HepG2 (cell line): Measurements from ENCODE around the gene AUNIP. TPM values are rescaled to one million over a fixed set of nuclear protein-coding genes. Genes with fewer than 3 reads are reported as not detected.

Experiments used
- DNMT3B ChIP-seq: conservative IDR thresholded peaks from 2 replicates; pipeline ENCODE4 v1.6.1; 2016; ENCODE audit warnings: missing biosample characterization, control low read depth
- IRF2 ChIP-seq: IDR thresholded peaks from 2 replicates; pipeline ENCODE4 v1.6.1; 2018; ENCODE audit warnings: missing genetic modification reagents, missing compliant biosample characterization
- PLRG1 ChIP-seq: fragments of 450-650 bp; conservative IDR thresholded peaks from 2 replicates; pipeline ENCODE4 v1.6.1; 2016
- POLR2A ChIP-seq, 2 experiments: IDR thresholded peaks; 2 replicates each; pipeline ENCODE4 v1.6.1; 2011; ENCODE audit warnings: low read depth in 2 of 2, low read length in 2 of 2, mild to moderate bottlenecking in 1 of 2, moderate library complexity in 1 of 2; ENCODE audit not compliant: insufficient read depth in 1 of 2
- REST ChIP-seq, 2 experiments: IDR thresholded peaks; 2 replicates each; pipeline ENCODE4 v1.6.1; 2011 to 2012; ENCODE audit warnings: low read length in 2 of 2, borderline replicate concordance in 1 of 2, low read depth in 1 of 2, mild to moderate bottlenecking in 1 of 2, moderate library complexity in 1 of 2
- REXO4 ChIP-seq: sonication (generic); formaldehyde crosslinking; IDR thresholded peaks from 2 replicates; pipeline ENCODE4 v1.8.0; 2022; ENCODE audit warnings: missing genetic modification reagents, mild to moderate bottlenecking, borderline replicate concordance
- SATB2 ChIP-seq: sonication (generic); formaldehyde crosslinking; IDR thresholded peaks from 2 replicates; pipeline ENCODE4 v1.5.0; 2020; ENCODE audit warnings: missing genetic modification reagents
- SMARCE1 ChIP-seq: fragments of 450-650 bp; IDR thresholded peaks from 2 replicates; pipeline ENCODE4 v1.6.1; 2017; ENCODE audit warnings: borderline replicate concordance
- SSRP1 ChIP-seq: IDR thresholded peaks from 2 replicates; pipeline ENCODE4 v1.6.1; 2016; ENCODE audit warnings: control low read depth
- TCF7L2 ChIP-seq: IDR thresholded peaks from 2 replicates; pipeline ENCODE4 v1.6.1; 2011; ENCODE audit warnings: mild to moderate bottlenecking, low read depth, low read length, moderate library complexity
- TRIM22 ChIP-seq: fragments of 450-650 bp; IDR thresholded peaks from 2 replicates; pipeline ENCODE4 v1.6.1; 2017
- ZBTB25 ChIP-seq: IDR thresholded peaks from 2 replicates; pipeline ENCODE4 v1.6.1; 2018; ENCODE audit warnings: missing genetic modification reagents
- ZNF546 ChIP-seq: sonication (generic); formaldehyde crosslinking; conservative IDR thresholded peaks from 2 replicates; pipeline ENCODE4 v1.8.1; 2023; ENCODE audit warnings: mild to moderate bottlenecking, missing genetic modification reagents
- ZNF607 ChIP-seq: sonication (generic); formaldehyde crosslinking; IDR thresholded peaks from 2 replicates; pipeline ENCODE4 v1.5.1; 2020; ENCODE audit warnings: missing genetic modification reagents, mild to moderate bottlenecking, borderline replicate concordance
- ZNF75D ChIP-seq: sonication (generic); formaldehyde crosslinking; IDR thresholded peaks from 2 replicates; pipeline ENCODE4 v1.8.1; 2023; ENCODE audit warnings: missing genetic modification reagents, mild to moderate bottlenecking, borderline replicate concordance
- polyA plus RNA-seq, 8 experiments: library from polyadenylated mRNA; depleted of rRNA in 3 of 8; stranded (reverse) in 7 of 8; unstranded in 1 of 8; fragments of >200 nt; fragmentation: Illumina TruSeq in 4 of 8; extraction: Trizol in 4 of 8; gene quantifications; 2 replicates each; pipeline versions ENCODE4 v1.2.1 to v1.2.3, GENCODE V29; 2011 to 2016; ENCODE audit warnings: low read depth in 4 of 8, missing spikeins in 1 of 8, mixed read lengths in 1 of 8; ENCODE audit not compliant: insufficient read depth in 1 of 8
- total RNA-seq, 5 experiments: library from RNA; depleted of rRNA; stranded (reverse); fragments of >200 nt; fragmentation: Illumina TruSeq; extraction: Trizol; gene quantifications; 2 replicates each; pipeline ENCODE4 v1.2.3, GENCODE V29; 2016; ENCODE audit warnings: low read depth in 1 of 5
- TF ChIP-seq, protein P1 (sequence below): sonication (generic); formaldehyde crosslinking; IDR thresholded peaks from 2 replicates; pipeline ENCODE4 v1.4.0; 2020; ENCODE audit warnings: missing genetic modification reagents
- TF ChIP-seq, protein P2 (sequence below), 2 experiments: sonication (generic) in 1 of 2; formaldehyde crosslinking in 1 of 2; IDR thresholded peaks; 2 replicates each; pipeline versions ENCODE4 v1.5.1 to v1.6.1; 2011 to 2020; ENCODE audit warnings: borderline replicate concordance in 1 of 2, low read depth in 1 of 2, low read length in 1 of 2, mild to moderate bottlenecking in 1 of 2, missing genetic modification reagents in 1 of 2, moderate library complexity in 1 of 2
- TF ChIP-seq, protein P3 (sequence below): sonication (generic); formaldehyde crosslinking; IDR thresholded peaks from 2 replicates; pipeline ENCODE4 v1.5.0; 2020; ENCODE audit warnings: missing genetic modification reagents

Gene AUNIP
- total and polyA plus RNA-seq, 2 of the 13 experiments (the other 11 are each of a cell fraction or from before 2014, with no cell fraction given): 3.8 to 12.3 TPM

- TF ChIP-seq TRIM22: no peak
- no peak for TF ChIP-seq SMARCE1
- TF ChIP-seq SATB2 (CRISPR knock-in tag): no peak
- TF ChIP-seq ZNF607: no peak
- TF ChIP-seq, protein P1, sequence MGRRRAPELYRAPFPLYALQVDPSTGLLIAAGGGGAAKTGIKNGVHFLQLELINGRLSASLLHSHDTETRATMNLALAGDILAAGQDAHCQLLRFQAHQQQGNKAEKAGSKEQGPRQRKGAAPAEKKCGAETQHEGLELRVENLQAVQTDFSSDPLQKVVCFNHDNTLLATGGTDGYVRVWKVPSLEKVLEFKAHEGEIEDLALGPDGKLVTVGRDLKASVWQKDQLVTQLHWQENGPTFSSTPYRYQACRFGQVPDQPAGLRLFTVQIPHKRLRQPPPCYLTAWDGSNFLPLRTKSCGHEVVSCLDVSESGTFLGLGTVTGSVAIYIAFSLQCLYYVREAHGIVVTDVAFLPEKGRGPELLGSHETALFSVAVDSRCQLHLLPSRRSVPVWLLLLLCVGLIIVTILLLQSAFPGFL: no peak
- TF ChIP-seq TCF7L2: no peak
- TF ChIP-seq, protein P2, sequence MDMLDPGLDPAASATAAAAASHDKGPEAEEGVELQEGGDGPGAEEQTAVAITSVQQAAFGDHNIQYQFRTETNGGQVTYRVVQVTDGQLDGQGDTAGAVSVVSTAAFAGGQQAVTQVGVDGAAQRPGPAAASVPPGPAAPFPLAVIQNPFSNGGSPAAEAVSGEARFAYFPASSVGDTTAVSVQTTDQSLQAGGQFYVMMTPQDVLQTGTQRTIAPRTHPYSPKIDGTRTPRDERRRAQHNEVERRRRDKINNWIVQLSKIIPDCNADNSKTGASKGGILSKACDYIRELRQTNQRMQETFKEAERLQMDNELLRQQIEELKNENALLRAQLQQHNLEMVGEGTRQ (IDR thresholded peaks at IDR 0.05; ENCODE audit: low read depth, low read length): no peak
- TF ChIP-seq, protein P2 (CRISPR knock-in tag; IDR thresholded peaks at IDR 0.05; ENCODE audit: borderline replicate concordance): no peak
- TF ChIP-seq, protein P3, sequence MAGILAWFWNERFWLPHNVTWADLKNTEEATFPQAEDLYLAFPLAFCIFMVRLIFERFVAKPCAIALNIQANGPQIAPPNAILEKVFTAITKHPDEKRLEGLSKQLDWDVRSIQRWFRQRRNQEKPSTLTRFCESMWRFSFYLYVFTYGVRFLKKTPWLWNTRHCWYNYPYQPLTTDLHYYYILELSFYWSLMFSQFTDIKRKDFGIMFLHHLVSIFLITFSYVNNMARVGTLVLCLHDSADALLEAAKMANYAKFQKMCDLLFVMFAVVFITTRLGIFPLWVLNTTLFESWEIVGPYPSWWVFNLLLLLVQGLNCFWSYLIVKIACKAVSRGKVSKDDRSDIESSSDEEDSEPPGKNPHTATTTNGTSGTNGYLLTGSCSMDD (CRISPR knock-in tag): no peak
- TF ChIP-seq SSRP1 (CRISPR knock-in tag): no peak
- no peak for TF ChIP-seq DNMT3B (CRISPR knock-in tag)
- TF ChIP-seq REST (IDR thresholded peaks at IDR 0.05; ENCODE audit: borderline replicate concordance in 1 of 2, low read depth in 1 of 2, low read length in 2 of 2): peak in 1 of 2 experiments; percentile 52; a peak in 1 of 4 replicates
- no peak for TF ChIP-seq ZNF546
- peak; percentile 29; the same call in 1 of the 2 replicates for TF ChIP-seq IRF2
- peak in 1 of 2 experiments; percentile 28; a peak in 1 of 4 replicates for TF ChIP-seq POLR2A (IDR thresholded peaks at IDR 0.05; ENCODE audit: insufficient read depth in 1 of 2, low read depth in 2 of 2, low read length in 2 of 2)
- no peak for TF ChIP-seq REXO4 (CRISPR knock-in tag)
- TF ChIP-seq PLRG1: no peak
- TF ChIP-seq ZNF75D (CRISPR knock-in tag): no peak
- TF ChIP-seq ZBTB25 (CRISPR knock-in tag): no peak
Observed at GRCh38 chr1:25861316-25862286, 2.3 kb upstream of the AUNIP start (continued).
